Suppressor macrophage (primary cell): ENCODE measurements around the gene RRN3.
"Not testable (repeated sequence)": the region's sequence is repeated elsewhere in the genome, so short reads cannot be mapped to it uniquely, and the experiment has no call there.

ENCODE experiments used
- DNase-seq, 4 experiments: peaks; one replicate each; pipeline ENCODE4 v3.0.0-alpha.2; 2020 to 2022

Gene RRN3

GRCh38 chr16:15027503-15028344 is 66.3 kb downstream of the RRN3 start:
- peak in 2 of 4 experiments; percentile 31 to 43 for DNase-seq

GRCh38 chr16:15027051-15027450 is 67.0 kb downstream of the RRN3 start:
- DNase-seq, result not testable (repeated sequence)

GRCh38 chr16:15025234-15025951 is 68.7 kb downstream of the RRN3 start:
- peak; percentile 32 to 55 (median 54) for DNase-seq

GRCh38 chr16:15024858-15025199 is 69.2 kb downstream of the RRN3 start:
- not testable (repeated sequence) for DNase-seq

- DNase-seq, result peak; percentile 82 to 94 (median 92)
These were observed 70.5 kb downstream of the RRN3 start for GRCh38 chr16:15023381-15024077.

GRCh38 chr16:15022194-15022593 is 71.9 kb downstream of the RRN3 start:
- peak; percentile 43 to 63 (median 60) for DNase-seq

- not testable (repeated sequence) for DNase-seq
These were observed 72.6 kb downstream of the RRN3 start for GRCh38 chr16:15021429-15021828.

GRCh38 chr16:15016951-15017580 is 77.0 kb downstream of the RRN3 start:
- peak; percentile 23 to 68 (median 54) for DNase-seq

GRCh38 chr16:15016354-15016753 is 77.7 kb downstream of the RRN3 start:
- DNase-seq, result peak; percentile 78 to 91 (median 89)

- DNase-seq, result not testable (repeated sequence)
These were observed 78.4 kb downstream of the RRN3 start for GRCh38 chr16:15015671-15016070.

- DNase-seq, result not testable (repeated sequence)
These were observed 81.1 kb downstream of the RRN3 start for GRCh38 chr16:15012941-15013340.
